GM12878 (cell line): ENCODE data around the gene CTAG1A. TPM values are rescaled to one million over a fixed set of nuclear protein-coding genes. Genes with fewer than 3 reads are reported as not detected.
"Not testable (repeated sequence)": the region's sequence is repeated elsewhere in the genome, so short reads cannot be mapped to it uniquely, and the experiment has no call there.

Source experiments
- ATAC-seq: fragments of 200-7000 bp; cut with Tn5 transposase; 3 replicates; pipeline ENCODE4 v1.9.1; 2020; ENCODE audit warnings: mild to moderate bottlenecking, moderate library complexity
- BruUV-seq: library from RNA; stranded (reverse); fragments of 400-500 nt; replicated peaks from 2 replicates; lab custom pipeline; 2021; lab: Mats Ljungman, UMichigan
- CTCF ChIA-PET: fragments of 300-600 bp; sonication (Branson Sonifier 250); formaldehyde crosslinking; extraction: SDS; loops from one replicate; lab custom pipeline; 2021; ENCODE audit warnings: inconsistent platforms; lab: Yijun Ruan, JAX
- POLR2A ChIA-PET: fragments of 350-600 bp; formaldehyde crosslinking; extraction: SDS; loops from one replicate; lab custom pipeline; 2021; ENCODE audit warnings: inconsistent platforms; lab: Charles Lee
- RAD21 ChIA-PET: fragments of 300-600 bp; sonication (Branson Sonifier 250); formaldehyde crosslinking; loops from one replicate; lab custom pipeline; 2023; ENCODE audit warnings: antibody characterized with exemption; ENCODE audit not compliant: unreplicated experiment; lab: Charles Lee
- SMC1A ChIA-PET: fragments of 300-600 bp; sonication (Branson Sonifier 250); formaldehyde crosslinking; loops from one replicate; lab custom pipeline; 2023; ENCODE audit not compliant: unreplicated experiment, uncharacterized antibody; lab: Charles Lee
- DNase-seq: peaks from one replicate; pipeline ENCODE4 v3.0.0-alpha.2; 2011; ENCODE audit warnings: low read depth, low spot score
- FAIRE-seq: peaks from 3 replicates; lab custom pipeline; 2011; peaks lifted over from hg19 to GRCh38; lab: Jason Lieb, UNC
- H2AFZ ChIP-seq: 2 replicates; pipeline ENCODE4 v1.6.0; 2011; ENCODE audit warnings: low read depth, low read length, control low read depth; ENCODE audit not compliant: control insufficient read depth
- H3K27ac ChIP-seq: 2 replicates; pipeline ENCODE4 v1.5.1; 2011; ENCODE audit warnings: control low read depth; ENCODE audit not compliant: control insufficient read depth, insufficient read depth
- H3K27me3 ChIP-seq, 2 experiments: replicated peaks in 1 of 2; 2 replicates each; pipeline versions ENCODE4 v1.6.0 to v1.6.1; 2011; ENCODE audit warnings: low read length in 1 of 2; ENCODE audit not compliant: control insufficient read depth in 2 of 2, insufficient read depth in 2 of 2
- H3K36me3 ChIP-seq, 2 experiments: 2 replicates each; pipeline ENCODE4 v1.5.1; 2011; ENCODE audit warnings: low read length in 1 of 2; ENCODE audit not compliant: control insufficient read depth in 2 of 2, insufficient read depth in 2 of 2
- H3K4me1 ChIP-seq: 2 replicates; pipeline ENCODE4 v1.6.1; 2011; ENCODE audit warnings: mild to moderate bottlenecking, low read length, moderate library complexity, mixed read lengths; ENCODE audit not compliant: control insufficient read depth, insufficient read depth
- H3K4me2 ChIP-seq: 2 replicates; pipeline ENCODE4 v1.6.0; 2011; ENCODE audit warnings: control low read depth; ENCODE audit not compliant: control insufficient read depth, insufficient read depth
- H3K4me3 ChIP-seq: fragments of 200-600 bp; sonication (generic); 2 replicates; pipeline ENCODE4 v1.5.1; 2016
- H3K79me2 ChIP-seq: 2 replicates; pipeline ENCODE4 v1.6.0; 2011; ENCODE audit warnings: low read length; ENCODE audit not compliant: control insufficient read depth, insufficient read depth
- H3K9ac ChIP-seq: 2 replicates; pipeline ENCODE4 v1.8.0; 2011; ENCODE audit warnings: low read length, control low read depth, mixed read lengths; ENCODE audit not compliant: control insufficient read depth, insufficient read depth
- H3K9me3 ChIP-seq: replicated peaks from 3 replicates; pipeline ENCODE4 v1.5.1; 2011; ENCODE audit warnings: mild to moderate bottlenecking, low read length; ENCODE audit not compliant: control insufficient read depth, insufficient read depth
- H4K20me1 ChIP-seq: 2 replicates; pipeline ENCODE4 v1.6.0; 2011; ENCODE audit not compliant: control insufficient read depth, insufficient read depth
- WGBS: methylation state at CpG from one replicate; pipeline ENCODE4 v1.1.6; 2016; ENCODE audit warnings: low lambda C conversion rate; ENCODE audit not compliant: insufficient replicate concordance, insufficient coverage; ENCODE audit errors: missing lambda C conversion rate; 5-methylcytosine and 5-hydroxymethylcytosine counted together
- in situ Hi-C: fragments of 300-500 bp; cut with MboI; formaldehyde crosslinking; loops from 9 replicates; pipeline ENCODE4 v1.14.3; 2018; ENCODE audit warnings: mixed read lengths
- intact Hi-C: fragments of 100-400 bp; cut with micrococcal nuclease; formaldehyde crosslinking; loops from one replicate; pipeline ENCODE4 v1.14.2; 2022; ENCODE audit not compliant: unreplicated experiment
- polyA plus RNA-seq, 11 experiments: library from polyadenylated mRNA; depleted of rRNA in 4 of 11; unstranded in 6 of 11; stranded (reverse) in 5 of 11; fragments of >200 nt; fragmentation: Nextera tagmentation in 4 of 11; fragmentation: Illumina TruSeq in 1 of 11; extraction: Ambion mirVana in 4 of 11; extraction: Trizol in 1 of 11; gene quantifications; 1 replicate in 1 of 11; 2 replicates in 10 of 11; pipeline versions ENCODE4 v1.2.1 to v1.2.3, GENCODE V29; 2011 to 2016; ENCODE audit warnings: inconsistent platforms in 2 of 11, missing spikeins in 2 of 11, low read depth in 1 of 11
- total RNA-seq, 4 experiments: library from RNA; depleted of rRNA in 3 of 4; stranded (reverse); fragments of >200 nt in 3 of 4; fragmentation: Illumina TruSeq in 1 of 4; extraction: Trizol in 1 of 4; gene quantifications; 2 replicates each; pipeline versions ENCODE4 v1.2.1 to v1.2.3, GENCODE V29; 2013 to 2021

Gene CTAG1A
- total and polyA plus RNA-seq, 10 of the 15 experiments (the other 5 are each of a cell fraction or from before 2014, with no cell fraction given) = not detected

- POLR2A ChIA-PET = not testable (repeated sequence)
Observed at GRCh38 chrX:154607976-154608375, 23.0 kb downstream of the CTAG1A start.

GRCh38 chrX:154608823-154609222 is 23.9 kb downstream of the CTAG1A start:
- H4K20me1 ChIP-seq, CTCF ChIA-PET, in situ Hi-C loops, H3K9me3 ChIP-seq, POLR2A ChIA-PET, DNase-seq, H3K27me3 ChIP-seq, H3K4me1 ChIP-seq, ATAC-seq, H3K79me2 ChIP-seq, intact Hi-C loops, BruUV-seq, SMC1A ChIA-PET, H3K9ac ChIP-seq, FAIRE-seq, H3K4me3 ChIP-seq, RAD21 ChIA-PET, H3K27ac ChIP-seq, H2AFZ ChIP-seq, H3K4me2 ChIP-seq, H3K36me3 ChIP-seq: not testable (repeated sequence)
- WGBS = 43% methylated on average over 12 of the region's 12 CpGs

More at GRCh38 chrX:154607976-154608375, 23.0 kb downstream of the CTAG1A start:
- H3K9ac ChIP-seq, in situ Hi-C loops, H4K20me1 ChIP-seq, RAD21 ChIA-PET, SMC1A ChIA-PET, H3K4me1 ChIP-seq, intact Hi-C loops, ATAC-seq, H2AFZ ChIP-seq, H3K27me3 ChIP-seq, H3K9me3 ChIP-seq, FAIRE-seq, H3K4me3 ChIP-seq, H3K36me3 ChIP-seq, H3K79me2 ChIP-seq, DNase-seq, BruUV-seq, H3K27ac ChIP-seq, CTCF ChIA-PET, H3K4me2 ChIP-seq: not testable (repeated sequence)
- WGBS = 71% methylated on average over 8 of the region's 11 CpGs

DNA sequence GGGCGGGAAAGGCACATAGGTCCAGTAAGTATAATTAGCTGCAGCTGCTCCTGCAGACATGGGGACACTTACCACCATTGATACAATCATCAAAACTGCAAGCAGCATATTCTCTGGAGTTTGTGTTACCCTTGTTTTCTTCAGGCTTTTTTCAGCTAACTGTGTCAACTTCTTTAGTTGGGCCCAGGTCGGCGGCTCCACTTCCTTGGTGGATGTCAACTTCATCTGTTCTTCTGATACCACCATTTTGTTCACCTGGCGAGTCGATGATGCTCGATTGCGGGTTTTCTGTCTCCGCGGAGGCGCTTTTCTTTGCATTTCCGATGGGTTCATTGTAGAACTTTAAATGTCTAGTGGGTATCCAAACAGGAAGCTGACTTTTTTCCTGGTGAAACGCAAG is 26.2 kb downstream of the CTAG1A start:
- H3K4me1 ChIP-seq, H3K9me3 ChIP-seq, H2AFZ ChIP-seq, RAD21 ChIA-PET, H3K36me3 ChIP-seq, POLR2A ChIA-PET, FAIRE-seq, intact Hi-C loops, H3K9ac ChIP-seq, ATAC-seq, H3K4me3 ChIP-seq, CTCF ChIA-PET, H4K20me1 ChIP-seq, H3K4me2 ChIP-seq, H3K27me3 ChIP-seq, in situ Hi-C loops, DNase-seq, BruUV-seq, SMC1A ChIA-PET, H3K79me2 ChIP-seq, H3K27ac ChIP-seq: not testable (repeated sequence)
- 34% methylated on average over 12 of the region's 12 CpGs for WGBS

- H3K79me2 ChIP-seq, ATAC-seq, H3K4me1 ChIP-seq, intact Hi-C loops, H3K36me3 ChIP-seq, CTCF ChIA-PET, BruUV-seq, H3K27ac ChIP-seq, SMC1A ChIA-PET, H4K20me1 ChIP-seq, H3K4me3 ChIP-seq, H2AFZ ChIP-seq, in situ Hi-C loops, RAD21 ChIA-PET, FAIRE-seq, H3K9me3 ChIP-seq, H3K27me3 ChIP-seq, POLR2A ChIA-PET, DNase-seq, H3K9ac ChIP-seq, H3K4me2 ChIP-seq: not testable (repeated sequence)
- WGBS = 68% methylated on average over 7 of the region's 12 CpGs
Observed at GRCh38 chrX:154613586-154613985, 28.7 kb downstream of the CTAG1A start.
